Adrenal gland (tissue), 12 donors: ENCODE measurements around the gene C5AR1. TPM values are rescaled to one million over a fixed set of nuclear protein-coding genes. Genes with fewer than 3 reads are reported as not detected.

Experiments used
- DNase-seq, 7 donors: peaks; one replicate each; pipeline ENCODE4 v3.0.0-alpha.2; 2019 to 2020
- H3K27ac ChIP-seq, 5 donors: fragments of 200-600 bp; sonication (generic) in 4 of 5; 1 replicate in 3 of 5; 2 replicates in 2 of 5; pipeline versions ENCODE4 v1.5.1 to v1.8.0; 2016 to 2020; ENCODE audit warnings: mild to moderate bottlenecking in 1 of 5
- H3K27me3 ChIP-seq: fragments of 200-600 bp; 2 replicates; pipeline ENCODE4 v1.8.0; 2021
- H3K36me3 ChIP-seq, 2 donors: fragments of 200-600 bp; replicated peaks in 1 of 2; 1 replicate in 1 of 2; 2 replicates in 1 of 2; pipeline versions ENCODE4 v1.5.1 to v1.8.0; 2018 to 2022
- H3K4me1 ChIP-seq, 2 donors: fragments of 200-600 bp; replicated peaks in 1 of 2; 1 replicate in 1 of 2; 2 replicates in 1 of 2; pipeline versions ENCODE4 v1.5.1 to v1.8.0; 2018 to 2021
- H3K4me3 ChIP-seq, 4 donors: fragments of 200-600 bp; sonication (generic) in 3 of 4; one replicate each; pipeline ENCODE4 v1.5.1; 2016 to 2018
- H3K9me3 ChIP-seq, 3 donors: fragments of 200-600 bp; sonication (generic) in 1 of 3; replicated peaks in 1 of 3; 1 replicate in 2 of 3; 2 replicates in 1 of 3; pipeline versions ENCODE4 v1.5.1 to v1.8.0; 2016 to 2021
- POLR2A ChIP-seq, 2 donors: fragments of 450-650 bp; IDR thresholded peaks; one replicate each; pipeline ENCODE4 v1.6.1; 2017; ENCODE audit warnings: antibody characterized with exemption in 2 of 2, mild to moderate bottlenecking in 2 of 2, moderate library complexity in 1 of 2
- WGBS, 4 donors: extraction: QIAGEN DNeasy Blood & Tissue Kit in 2 of 4; methylation state at CpG; one replicate each; pipeline versions ENCODE4 v1.1.5 to v1.1.7; 2013 to 2017; 5-methylcytosine and 5-hydroxymethylcytosine counted together
- intact Hi-C, 2 donors: fragments of 100-400 bp; cut with DNase I; formaldehyde crosslinking; loops; one replicate each; pipeline versions ENCODE4 v1.14.1 to v1.15.0; 2022 to 2023
- polyA plus RNA-seq, 3 donors: library from polyadenylated mRNA; stranded (reverse); fragments of 200-250 nt in 2 of 3; fragments of 350-450 nt in 1 of 3; fragmentation: Illumina TruSeq in 1 of 3; extraction: RNeasy Lipid Tissue Mini Kit (QIAGEN cat#74804) in 1 of 3; gene quantifications; one replicate each; pipeline ENCODE4 v1.2.3, GENCODE V29; 2013 to 2014
- total RNA-seq, 9 donors: library from RNA; depleted of rRNA in 4 of 9; stranded (reverse); fragments of >200 nt in 4 of 9; fragments of 120-200 nt in 1 of 9; fragmentation: NEBNext Ultra II Directional in 1 of 9; extraction: Animal tissue kit (Norgen Biotek cat#: 25700) in 1 of 9; gene quantifications; one replicate each; pipeline versions ENCODE4 v1.1.0 to v1.2.4, GENCODE V29; 2013 to 2023
- TF ChIP-seq, protein P1 (sequence below), 6 experiments: fragments of 450-650 bp in 4 of 6; fragments of 200-600 bp in 2 of 6; sonication (generic) in 1 of 6; IDR thresholded peaks; 1 replicate in 5 of 6; 2 replicates in 1 of 6; pipeline versions ENCODE4 v1.5.1 to v1.8.0; 2016 to 2021; ENCODE audit warnings: antibody characterized with exemption in 6 of 6, mild to moderate bottlenecking in 2 of 6, moderate library complexity in 1 of 6
- donor health status: healthy with polysubstance abuse.
- donor health status: Bipolar disorder and iron deficiency.
- donor health status: DM: yes; HTN: yes; CAD: no.
- donor health status: DM: no; HTN: no; CAD: no.
- donor health status: DM: no; HTN: no; CAD: no.
- donor health status: DM: yes; HTN: yes; CAD: no.

C5AR1 gene
- total and polyA plus RNA-seq, 12 donors = 0.91 to 34.8 (median 14.6) TPM

DNA sequence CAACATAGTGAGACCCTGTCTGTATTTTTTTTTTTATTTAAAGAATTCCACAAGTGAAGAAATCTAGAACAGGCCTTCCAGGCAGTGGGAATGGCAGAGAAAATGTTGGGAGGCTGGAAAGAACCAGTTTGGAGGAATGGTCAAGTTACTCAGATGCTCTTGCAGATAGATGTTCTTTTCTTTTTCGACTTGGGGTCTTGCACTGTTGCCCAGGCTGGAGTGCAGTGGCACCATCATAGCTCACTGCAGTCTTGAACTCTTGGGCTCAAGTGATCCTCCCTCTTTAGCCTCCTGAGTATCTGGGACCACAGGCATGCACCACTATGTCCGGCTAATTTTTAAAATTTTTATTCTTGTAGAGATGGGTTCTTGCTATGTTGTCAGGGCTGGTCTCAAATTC lies 662 bp downstream of the C5AR1 start:
- peak overlapping the region in 1 of 4 donors; percentile 42 for H3K4me3 ChIP-seq
- peak overlapping the region in 4 of 5 donors; percentile 26 to 73 (median 50) for H3K27ac ChIP-seq
- DNase-seq = no peak
- 78 to 96% (median 85%) methylated on average over 2 of the region's 2 CpGs for WGBS, 4 donors
- intact Hi-C loops = no loop called here
- H3K9me3 ChIP-seq = no peaks in the 10 kb centered on the region
- no peaks in the 10 kb centered on the region for H3K36me3 ChIP-seq
- no peaks in the 10 kb centered on the region for H3K27me3 ChIP-seq
- no peak for TF ChIP-seq POLR2A (IDR thresholded peaks at IDR 0.05)
- TF ChIP-seq, protein P1, sequence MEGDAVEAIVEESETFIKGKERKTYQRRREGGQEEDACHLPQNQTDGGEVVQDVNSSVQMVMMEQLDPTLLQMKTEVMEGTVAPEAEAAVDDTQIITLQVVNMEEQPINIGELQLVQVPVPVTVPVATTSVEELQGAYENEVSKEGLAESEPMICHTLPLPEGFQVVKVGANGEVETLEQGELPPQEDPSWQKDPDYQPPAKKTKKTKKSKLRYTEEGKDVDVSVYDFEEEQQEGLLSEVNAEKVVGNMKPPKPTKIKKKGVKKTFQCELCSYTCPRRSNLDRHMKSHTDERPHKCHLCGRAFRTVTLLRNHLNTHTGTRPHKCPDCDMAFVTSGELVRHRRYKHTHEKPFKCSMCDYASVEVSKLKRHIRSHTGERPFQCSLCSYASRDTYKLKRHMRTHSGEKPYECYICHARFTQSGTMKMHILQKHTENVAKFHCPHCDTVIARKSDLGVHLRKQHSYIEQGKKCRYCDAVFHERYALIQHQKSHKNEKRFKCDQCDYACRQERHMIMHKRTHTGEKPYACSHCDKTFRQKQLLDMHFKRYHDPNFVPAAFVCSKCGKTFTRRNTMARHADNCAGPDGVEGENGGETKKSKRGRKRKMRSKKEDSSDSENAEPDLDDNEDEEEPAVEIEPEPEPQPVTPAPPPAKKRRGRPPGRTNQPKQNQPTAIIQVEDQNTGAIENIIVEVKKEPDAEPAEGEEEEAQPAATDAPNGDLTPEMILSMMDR (IDR thresholded peaks at IDR 0.05) = no peak
- peaks cover 0 to 14% of the 10 kb centered on the region in 2 donors for H3K4me1 ChIP-seq

DNA sequence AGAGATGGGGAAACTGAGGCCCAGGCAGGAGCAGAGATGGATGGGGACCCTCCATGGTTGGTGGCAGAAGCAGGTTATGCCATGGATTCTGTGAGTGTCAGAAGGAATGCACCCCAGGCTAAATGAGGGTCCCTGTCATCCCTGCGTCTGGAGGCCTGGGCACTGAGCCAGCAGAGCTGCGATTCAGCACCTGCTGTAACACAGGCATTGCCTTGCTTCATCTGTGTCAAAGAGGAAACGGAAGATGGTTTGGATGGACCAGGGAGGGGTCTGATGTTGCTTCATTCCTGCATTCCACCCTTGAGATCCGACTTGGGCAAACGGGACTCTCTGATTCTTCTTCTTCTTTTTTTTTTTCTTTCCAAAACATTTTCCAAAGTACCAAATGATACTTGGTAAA lies 1.2 kb downstream of the C5AR1 start:
- peaks cover 0 to 13% of the 10 kb centered on the region in 2 donors for H3K4me1 ChIP-seq
- whole genome bisulfite sequencing, 4 donors = 15 to 45% (median 23%) methylated on average over 3 to 5 of the region's 5 CpGs
- peak overlapping the region in 2 of 5 donors; percentile 68 to 73 for H3K27ac ChIP-seq
- no peaks in the 10 kb centered on the region for H3K9me3 ChIP-seq
- TF ChIP-seq, protein P1 (IDR thresholded peaks at IDR 0.05) = no peak
- no peak for TF ChIP-seq POLR2A (IDR thresholded peaks at IDR 0.05)
- DNase-seq = peak in 6 of 7 donors; percentile 47 to 66 (median 54)
- H3K27me3 ChIP-seq = no peaks in the 10 kb centered on the region
- intact Hi-C loops = no loop called here
- no peaks in the 10 kb centered on the region for H3K36me3 ChIP-seq
- peak overlapping the region in 1 of 4 donors; percentile 42 for H3K4me3 ChIP-seq

DNA sequence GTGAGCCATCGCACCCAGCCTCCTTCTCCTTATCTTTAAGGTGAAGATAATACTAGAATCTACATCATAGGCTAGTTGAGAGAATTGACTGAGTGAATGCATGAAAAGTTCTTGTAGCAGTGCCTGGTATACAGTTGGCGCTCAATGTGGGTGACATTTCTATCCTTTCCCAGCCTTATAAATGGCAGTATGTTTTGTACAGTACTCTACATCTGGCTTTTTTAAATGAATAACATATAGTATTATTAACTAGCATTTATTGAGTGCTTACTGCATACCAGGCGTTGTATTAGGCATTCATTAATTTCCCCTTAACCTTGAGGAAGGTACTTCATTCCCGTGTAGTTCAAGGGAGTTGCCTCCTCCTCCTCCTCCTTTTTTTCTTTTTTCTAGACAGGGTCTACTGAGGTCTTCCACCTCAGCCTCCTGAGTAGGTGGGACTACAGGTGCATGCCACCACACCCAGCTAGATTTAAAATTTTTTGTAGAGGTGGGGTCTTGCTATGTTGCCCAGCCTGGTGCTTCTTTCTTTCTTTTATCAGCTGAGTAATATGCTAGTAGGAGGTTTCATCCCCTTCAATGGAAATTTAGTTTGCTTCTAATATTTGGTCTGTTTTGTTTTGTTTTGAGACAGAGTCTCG lies 2.8 kb downstream of the C5AR1 start:
- no peaks in the 10 kb centered on the region for H3K9me3 ChIP-seq
- DNase-seq = no peak
- WGBS, 4 donors = 70 to 84% (median 79%) methylated on average over 5 of the region's 5 CpGs
- no peaks in the 10 kb centered on the region for H3K27me3 ChIP-seq
- peaks cover 0 to 10% of the 10 kb centered on the region in 2 donors for H3K4me1 ChIP-seq
- H3K36me3 ChIP-seq = no peaks in the 10 kb centered on the region
- TF ChIP-seq POLR2A (IDR thresholded peaks at IDR 0.05) = no peak
- TF ChIP-seq, protein P1 (IDR thresholded peaks at IDR 0.05) = no peak
- H3K4me3 ChIP-seq = peak overlapping the region in 1 of 4 donors; percentile 42
- peak overlapping the region in 2 of 5 donors; percentile 86 to 88 for H3K27ac ChIP-seq
- intact Hi-C loops = no loop called here

DNA sequence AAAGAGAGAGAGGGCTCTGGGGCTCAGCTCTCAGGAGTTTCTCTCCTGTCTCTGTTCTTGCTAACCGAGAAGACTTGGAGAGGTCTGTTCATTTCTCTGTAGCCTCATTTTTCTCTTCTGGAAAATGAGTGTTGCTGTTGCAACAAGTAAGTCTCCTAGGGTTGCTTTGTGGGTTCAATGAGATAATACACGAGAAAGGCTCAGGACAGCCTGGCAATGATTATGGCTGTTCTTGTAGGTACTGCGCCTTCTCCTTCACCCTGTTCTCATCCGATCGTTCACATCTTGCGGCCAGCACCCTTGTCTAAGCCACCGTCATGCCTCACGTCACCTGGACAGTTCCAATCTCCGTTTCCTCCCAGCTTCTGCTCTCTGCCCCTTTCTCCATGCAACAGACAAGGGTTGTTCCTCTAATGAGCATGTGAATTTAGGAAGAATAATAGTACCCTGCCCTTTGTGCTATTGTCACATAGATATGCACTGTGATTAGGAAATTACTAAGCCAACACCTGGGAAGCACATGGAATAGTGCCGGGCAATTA lies 4.2 kb downstream of the C5AR1 start:
- 78 to 90% (median 84%) methylated on average over 10 of the region's 10 CpGs for WGBS, 4 donors
- Histone ChIP-seq H3K36me3 (no peaks in the 10 kb centered on the region), H3K9me3 (no peaks in the 10 kb centered on the region), H3K4me1 (peaks cover 0 to 10% of the 10 kb centered on the region in 2 donors), H3K27ac (peak overlapping the region in 3 of 5 donors; percentile 37 to 88 (median 86)), H3K27me3 (no peaks in the 10 kb centered on the region), H3K4me3 (no peak overlapping the region)
- intact Hi-C loops = no loop called here
- no peak for TF ChIP-seq POLR2A (IDR thresholded peaks at IDR 0.05)
- TF ChIP-seq, protein P1 (IDR thresholded peaks at IDR 0.05) = no peak
- DNase-seq = no peak
